Activated CD4-positive, alpha-beta T cell treated with anti-CD3 and anti-CD28 coated beads, Interleukin-2, amount 50 U/mL, for 1 hour (primary cell): ENCODE results near the gene CELF1.
"Not testable (repeated sequence)": the region's sequence is repeated elsewhere in the genome, so short reads cannot be mapped to it uniquely, and the experiment has no call there.

Source experiments
- DNase-seq: peaks from one replicate; pipeline ENCODE4 v3.0.0-alpha.2; 2020

The CELF1 gene

DNA sequence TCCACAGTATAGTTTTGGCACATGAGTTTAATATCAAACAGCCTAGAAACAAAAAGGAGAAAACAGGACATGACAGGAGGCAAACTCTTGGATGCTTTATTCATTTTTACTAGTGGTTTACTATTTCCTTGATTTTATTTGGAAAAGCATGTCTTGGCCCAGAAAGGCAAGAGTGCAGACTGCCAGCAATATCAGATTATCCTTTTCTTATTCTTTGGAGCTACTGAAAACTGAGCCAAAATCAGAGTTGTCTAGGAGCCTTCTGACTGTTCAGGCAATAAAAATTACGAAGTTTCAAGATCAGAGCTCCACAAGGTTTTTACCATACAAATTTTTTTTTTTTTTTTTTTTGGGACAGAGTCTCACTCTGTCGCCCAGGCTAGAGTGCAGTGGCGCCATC is 16.0 kb downstream of the CELF1 start:
- DNase-seq = no peak

DNA sequence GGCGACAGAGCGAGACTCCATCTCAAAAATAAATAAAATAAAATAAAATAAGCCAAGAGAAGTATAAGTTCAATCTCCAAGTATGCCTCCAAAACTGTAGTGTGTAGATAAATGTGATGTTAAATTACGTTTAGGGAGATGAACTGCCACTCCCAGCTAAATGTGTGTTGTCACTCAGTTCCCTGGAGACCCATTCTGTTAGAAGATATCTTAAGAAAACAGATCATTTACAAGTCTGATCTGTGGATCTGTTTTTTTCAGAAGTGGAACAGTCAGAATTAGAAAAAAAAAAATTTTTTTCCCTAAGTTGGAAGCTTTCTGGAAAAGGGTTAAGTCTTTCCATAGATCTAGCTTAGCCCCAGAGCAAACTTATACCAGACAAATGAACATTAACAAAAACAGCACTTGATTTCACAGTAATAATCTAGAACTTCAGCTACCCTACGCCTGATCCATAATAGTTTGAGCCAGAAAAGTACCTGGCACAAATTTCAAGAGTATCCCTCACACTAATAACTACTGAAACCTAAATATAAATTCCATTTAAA is 18.2 kb downstream of the CELF1 start:
- DNase-seq = no peak

DNA sequence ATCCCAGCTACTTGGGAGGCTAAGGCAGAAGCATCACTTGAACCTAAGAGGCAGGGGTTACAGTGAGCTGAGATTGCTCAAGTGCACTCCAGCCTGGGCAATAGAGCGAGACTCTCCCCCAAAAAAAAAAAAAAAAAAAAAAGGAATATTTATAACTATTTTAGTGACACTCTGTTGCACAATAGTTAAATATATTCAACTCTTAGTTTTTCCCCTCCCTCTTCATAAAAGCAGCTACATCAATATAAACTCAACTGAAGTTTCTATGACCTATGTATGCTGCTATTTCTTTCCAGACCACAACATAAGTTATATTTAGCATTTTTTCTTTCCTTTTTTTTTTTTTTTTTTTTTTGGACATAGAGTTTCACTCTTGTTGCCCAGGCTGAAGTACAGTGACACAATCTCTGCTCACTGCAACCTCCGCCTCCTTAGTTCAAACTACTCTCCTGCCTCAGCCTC is 19.2 kb downstream of the CELF1 start:
- no peak for DNase-seq

DNA sequence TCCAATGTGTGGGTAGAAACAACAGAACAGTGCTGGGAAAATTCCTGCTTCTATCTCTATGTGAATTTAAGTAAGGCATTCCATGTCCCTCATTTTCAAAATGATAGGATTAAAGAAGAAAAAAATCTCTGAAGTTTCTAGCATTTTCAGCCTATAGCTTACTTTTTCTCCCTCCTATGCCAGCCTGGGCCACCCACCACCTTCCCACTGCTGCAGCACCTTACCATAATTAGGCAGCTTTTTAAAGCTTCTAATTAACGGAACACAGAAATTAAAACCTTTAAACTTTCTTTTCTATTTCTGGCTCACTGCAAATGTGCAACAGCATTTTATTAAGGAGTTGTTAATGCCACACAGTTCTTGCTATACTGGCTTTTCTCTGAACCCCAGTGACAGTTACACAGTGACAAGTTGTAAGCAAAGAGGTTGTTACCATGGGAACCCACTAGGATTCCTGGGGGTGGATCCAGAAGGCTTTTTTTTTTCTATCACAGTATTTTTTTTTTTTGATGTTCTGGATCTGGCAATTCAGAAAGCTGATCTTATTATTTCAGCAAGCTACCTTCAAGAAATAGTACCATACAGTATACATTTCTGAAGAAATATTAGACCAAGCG is 20.2 kb downstream of the CELF1 start:
- DNase-seq = no peak

DNA sequence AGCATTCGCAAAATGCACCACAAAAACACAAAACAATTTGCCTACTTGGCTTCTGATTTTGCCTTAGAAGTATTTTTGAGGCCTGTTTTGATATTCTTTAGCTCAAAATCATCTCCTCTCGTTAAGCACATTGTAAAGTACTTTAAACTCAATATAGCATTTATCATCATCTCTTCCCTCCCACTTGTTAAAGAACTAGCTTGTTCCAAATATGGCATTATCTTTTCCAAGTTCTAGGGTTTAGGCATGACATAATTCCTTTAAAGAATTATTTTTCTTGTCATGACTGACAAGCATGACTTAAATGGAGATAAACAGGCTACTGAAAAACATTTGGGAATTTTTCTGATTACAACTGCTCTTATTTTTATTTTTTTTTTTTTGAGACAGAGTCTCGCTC is 21.3 kb downstream of the CELF1 start:
- DNase-seq = no peak

DNA sequence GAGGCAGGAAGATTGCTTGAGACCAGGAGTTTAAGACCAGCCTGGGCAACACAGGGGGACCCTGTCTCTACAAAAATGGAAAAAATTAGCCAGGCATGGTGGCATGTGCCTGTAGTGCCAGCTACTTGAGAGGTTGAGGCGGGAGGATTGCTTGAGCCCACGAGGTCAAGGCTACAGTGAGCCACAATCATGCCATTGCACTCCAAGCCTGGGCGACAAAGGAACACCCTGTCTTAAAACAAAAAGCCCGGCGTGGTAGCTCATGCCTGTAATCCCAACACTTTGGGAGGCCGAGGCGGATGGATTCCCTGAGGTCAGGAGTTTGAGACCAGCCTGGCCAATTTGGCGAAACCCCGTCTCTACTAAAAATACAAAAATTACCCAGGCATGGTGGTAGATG is 22.2 kb downstream of the CELF1 start:
- not testable (repeated sequence) for DNase-seq

DNA sequence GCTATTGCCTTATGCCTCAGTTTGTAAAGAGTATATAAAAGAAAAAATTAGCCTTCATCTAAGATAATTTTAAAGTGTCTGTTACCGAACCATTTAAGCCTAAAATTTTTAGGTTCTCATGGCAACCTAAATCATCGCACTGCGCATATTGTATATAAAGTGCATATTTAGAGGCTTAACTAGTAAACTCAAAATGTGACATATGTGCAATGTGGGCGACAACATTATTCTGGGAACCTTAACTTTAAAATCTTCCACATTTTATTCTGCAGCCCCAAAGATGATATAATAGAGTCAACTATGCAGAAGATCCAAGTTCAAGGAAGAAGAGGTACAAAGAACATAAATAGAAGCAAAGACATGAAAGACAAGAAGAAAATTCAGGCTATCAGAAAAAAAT is 23.0 kb downstream of the CELF1 start:
- no peak for DNase-seq

DNA sequence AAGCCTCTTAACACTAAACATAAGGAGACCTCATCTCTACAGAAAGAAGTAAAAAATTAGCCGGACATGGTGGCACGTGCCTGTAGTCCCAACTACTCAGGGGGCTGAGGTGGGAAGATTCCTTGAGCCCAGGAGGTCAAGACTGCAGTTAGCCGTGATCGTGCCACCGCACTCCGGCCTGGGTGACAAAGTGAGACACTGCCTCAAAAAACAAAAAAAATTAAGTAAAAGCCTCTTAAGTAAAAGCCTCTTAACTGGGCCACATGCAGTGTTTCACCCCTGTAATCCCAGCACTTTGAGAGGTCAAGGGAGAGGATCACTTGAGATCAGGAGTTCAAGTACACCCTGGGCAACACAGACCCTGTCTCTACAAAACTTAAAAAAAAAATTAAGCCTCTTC is 25.7 kb downstream of the CELF1 start:
- DNase-seq = no peak

DNA sequence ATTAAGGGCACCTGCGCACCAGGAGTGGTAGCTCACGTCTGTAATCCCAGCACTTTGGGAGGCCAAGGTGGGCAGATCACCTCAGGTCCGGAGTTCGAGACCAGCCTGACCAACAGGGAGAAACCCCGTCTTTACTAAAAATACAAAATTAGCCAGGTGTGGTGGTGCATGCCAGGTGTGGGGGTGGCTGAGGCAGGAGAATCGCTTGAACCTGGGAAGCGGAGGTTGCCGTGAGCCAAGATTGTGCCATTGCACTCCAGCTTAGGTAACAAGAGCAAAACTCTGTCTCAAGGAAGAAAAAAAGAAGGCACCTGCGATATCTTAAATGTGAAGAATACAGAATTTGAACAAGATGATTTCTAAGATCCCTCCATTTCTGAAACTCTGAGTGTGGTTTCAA is 26.9 kb downstream of the CELF1 start:
- not testable (repeated sequence) for DNase-seq

DNA sequence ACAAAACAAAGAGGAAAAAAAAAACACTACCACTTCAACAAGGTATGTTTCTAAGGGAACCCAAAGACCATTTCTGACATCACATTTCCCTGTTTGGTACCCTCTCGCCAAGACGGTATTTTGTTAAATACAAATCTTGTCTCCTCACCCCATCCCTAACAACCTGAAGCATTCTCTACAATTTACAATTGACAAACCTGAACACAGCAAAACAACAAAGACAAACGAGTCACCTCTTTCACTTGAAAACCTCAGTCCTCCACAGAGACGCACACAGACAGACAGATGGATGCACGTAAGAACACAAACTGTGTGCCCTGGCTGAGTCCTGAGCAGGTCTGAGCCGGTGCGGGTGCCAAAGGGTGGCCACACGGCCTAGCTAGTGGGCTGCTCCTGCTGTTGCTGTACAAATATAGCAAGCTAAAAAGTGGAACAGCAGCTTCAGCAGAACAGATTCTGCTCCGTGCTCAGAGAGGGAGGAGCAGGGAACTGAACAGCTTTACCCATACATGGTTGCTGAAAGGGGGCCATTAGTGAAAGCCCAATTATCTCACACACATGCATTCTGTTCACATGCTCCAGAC is 28.5 kb downstream of the CELF1 start:
- peak; percentile 36 for DNase-seq

DNA sequence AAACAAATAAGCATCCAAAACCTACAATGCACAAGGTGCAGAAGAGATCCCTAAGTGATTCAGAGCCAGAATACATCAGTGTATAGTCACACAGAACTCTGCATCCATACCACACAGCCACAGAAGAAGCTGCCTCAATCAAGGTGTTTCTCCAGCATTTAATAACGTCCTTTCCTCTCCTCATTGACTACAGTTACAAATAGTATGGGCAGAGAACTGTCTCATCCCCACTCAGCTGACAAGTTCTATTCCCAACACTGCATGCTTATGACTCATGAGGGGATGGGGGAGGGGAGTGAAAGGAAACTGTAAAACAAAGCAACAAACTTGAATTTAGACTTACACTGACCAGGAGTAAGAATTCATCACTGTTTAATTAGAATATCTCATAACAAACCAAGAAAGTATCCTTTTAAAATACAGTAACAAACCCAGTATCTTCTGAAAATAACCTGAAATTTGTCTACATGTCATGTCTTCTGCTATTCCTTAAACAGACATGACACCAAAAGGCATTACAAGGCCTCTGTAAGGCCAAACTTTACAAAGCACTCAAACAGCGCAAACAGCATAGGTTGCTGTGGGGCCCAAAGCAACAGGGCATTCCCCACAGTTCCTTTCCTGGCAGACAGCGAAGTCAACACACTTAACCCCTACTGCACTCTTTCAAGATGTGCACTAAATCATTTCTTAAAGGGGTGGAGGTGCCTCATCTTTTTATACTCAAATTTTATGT is 29.3 kb downstream of the CELF1 start:
- DNase-seq = peak; percentile 44

DNA sequence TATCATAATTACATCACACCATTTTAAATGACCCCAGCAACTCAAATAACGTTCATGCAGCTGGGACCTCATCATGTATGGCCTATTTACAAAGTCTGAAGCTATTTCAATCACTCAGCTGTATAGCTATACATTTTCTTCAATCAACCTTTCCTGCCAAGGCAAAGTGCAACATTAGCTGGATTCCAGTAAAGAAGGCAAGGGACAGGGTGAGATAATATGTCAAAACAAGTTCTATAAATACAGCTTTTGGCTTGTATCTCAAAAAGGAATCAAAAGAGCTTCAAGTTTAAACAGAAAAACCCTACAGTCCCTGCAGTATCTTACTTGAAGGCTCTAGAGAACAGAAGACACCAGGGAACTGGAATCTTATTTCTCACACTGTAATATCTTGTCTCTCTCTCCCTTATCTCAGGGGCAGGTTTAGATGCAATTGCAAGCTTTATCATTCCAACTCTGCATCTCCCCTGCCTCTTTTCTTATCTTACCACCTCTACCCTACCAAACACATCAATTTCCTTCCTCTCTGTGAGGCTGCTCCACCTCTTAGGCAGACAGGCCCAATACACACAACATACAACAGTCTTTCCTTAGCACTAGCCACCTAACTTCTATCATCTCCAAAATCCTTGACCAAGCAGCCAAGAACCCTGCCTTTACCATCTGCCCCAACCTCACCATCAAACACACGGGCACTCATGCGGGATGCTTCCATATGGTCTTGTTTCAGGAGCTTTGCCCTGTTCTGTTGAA is 34.5 kb downstream of the CELF1 start:
- DNase-seq = no peak

DNA sequence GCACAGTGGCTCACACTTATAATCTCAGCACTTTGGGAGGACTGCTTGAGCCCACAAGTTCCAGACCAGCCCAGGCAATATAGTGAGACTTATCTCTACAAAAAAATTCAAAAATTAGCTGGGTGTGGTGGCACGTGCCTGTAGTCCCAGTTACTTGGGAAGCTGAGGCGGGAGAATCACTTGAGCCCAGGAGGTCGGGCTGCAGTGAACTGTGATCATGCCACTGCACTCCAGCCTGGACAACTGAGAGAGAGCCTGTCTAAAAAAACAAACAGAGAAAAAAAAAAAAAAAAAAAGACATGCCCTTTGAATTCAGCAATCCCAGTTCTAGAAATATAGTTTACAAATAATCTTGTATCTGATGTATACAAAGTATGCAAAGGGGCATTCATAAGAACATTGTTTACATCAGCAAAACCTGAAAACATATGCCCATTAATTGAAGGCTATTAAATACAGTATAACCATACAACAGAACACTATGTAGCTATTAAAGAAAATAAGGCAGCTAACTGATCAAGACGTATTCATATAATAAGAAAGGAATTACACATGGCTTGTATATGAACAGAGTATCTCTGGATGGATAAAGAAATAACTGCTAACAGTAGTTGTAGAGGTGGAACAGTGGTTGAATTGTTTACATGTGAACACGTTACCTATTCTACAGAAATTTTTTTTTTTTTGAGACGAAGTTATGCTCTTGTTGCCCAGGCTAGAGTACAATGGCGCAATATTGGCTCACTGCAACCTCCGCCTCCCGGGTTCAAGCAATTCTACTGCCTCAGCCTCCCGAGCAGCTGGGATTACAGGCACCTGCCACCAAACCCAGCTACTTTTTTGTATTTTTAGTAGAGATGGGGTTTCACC is 35.7 kb downstream of the CELF1 start:
- DNase-seq = no peak

DNA sequence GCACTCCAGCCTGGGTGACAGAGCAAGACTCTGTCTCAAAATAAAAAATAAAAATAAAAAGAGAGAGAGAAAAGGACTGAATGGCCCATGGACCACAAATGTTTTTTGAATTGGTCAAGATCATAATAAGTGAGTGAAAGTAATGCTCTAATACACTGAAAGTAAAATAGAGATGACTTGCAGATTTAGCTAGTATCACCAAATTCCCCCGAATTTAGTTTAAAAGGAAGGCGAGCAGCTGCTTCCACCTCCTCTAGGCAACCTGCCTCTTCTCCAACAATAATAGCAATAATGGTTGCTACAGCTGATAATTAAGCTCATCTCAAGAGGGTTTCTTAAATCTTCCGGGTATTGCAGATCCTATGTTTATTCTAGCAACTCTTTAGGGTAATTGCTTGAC is 36.8 kb downstream of the CELF1 start:
- DNase-seq = no peak

DNA sequence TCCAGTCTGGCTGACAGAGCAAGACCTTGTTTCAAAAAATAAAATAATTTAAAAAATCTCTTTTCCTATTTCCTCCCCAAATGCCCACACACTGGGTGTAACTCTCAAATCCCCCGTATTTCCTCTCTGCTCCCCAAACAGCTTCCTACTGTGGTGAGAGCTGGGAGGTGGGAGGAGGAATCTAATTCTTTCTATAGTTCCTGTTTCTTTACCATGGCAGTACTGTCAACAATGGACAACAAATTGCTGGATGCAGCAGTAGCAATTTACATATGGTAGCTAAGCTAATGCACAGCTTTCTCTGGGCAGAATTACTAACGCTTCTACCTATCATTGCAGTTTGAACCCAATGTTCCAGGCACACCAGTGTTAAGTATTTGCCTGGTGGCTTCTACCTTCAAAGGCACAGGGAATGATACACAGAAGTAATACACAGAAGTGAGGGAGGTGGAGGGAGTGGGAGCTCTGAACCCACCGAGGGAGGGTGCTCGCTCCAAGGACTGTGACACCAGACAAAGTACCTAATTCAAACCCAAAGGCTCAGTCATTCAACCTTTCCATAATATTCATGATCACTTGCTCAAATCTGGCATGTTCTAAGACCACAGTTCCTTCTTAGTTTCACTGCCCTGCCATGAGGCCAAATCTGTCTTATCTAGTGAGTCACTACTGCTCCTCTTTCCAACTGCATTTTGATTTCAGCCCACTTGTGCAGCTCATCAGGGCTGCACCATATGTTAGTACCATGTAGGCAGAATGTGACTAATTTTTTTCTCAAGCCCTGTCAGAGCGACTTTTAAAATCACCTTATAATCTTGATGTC is 37.9 kb downstream of the CELF1 start:
- no peak for DNase-seq

DNA sequence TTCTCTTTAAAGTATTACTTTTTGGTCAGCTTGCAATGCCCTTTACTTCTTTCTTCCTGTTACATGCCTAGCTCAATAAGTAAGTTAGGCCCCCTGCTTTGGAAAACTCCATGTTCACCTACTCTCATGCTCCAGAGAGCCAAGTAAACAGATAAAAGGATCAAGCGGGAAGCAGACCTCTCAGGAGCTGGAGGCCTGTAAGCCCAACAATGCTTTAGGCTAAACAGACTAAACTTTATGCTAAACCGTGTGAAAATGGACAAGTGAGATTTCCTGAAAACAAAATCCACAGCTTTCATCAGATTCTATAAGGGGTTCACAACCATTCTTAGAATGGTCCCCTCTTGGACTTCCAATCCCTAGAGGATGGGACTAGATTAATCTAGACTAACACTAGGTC is 40.2 kb downstream of the CELF1 start:
- DNase-seq = no peak

DNA sequence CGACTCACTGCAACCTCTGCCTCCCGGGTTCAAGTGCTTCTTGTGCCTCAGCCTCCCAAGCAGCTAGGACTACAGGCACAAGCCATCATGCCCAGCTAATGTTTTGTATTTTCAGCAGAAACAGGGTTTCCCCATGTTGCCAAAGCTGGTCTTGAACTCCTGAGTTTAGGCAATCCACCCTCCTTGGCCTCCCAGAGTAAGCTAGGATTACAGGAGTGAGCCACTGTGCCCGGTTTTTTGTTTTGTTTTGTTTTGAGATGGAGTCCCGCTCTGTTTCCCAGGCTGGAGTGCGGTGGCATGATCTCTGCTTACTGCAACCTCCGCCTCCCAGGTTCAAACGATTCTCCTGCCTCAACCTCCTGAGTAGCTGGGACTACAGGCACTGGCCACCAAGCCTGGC is 41.0 kb downstream of the CELF1 start:
- no peak for DNase-seq

DNA sequence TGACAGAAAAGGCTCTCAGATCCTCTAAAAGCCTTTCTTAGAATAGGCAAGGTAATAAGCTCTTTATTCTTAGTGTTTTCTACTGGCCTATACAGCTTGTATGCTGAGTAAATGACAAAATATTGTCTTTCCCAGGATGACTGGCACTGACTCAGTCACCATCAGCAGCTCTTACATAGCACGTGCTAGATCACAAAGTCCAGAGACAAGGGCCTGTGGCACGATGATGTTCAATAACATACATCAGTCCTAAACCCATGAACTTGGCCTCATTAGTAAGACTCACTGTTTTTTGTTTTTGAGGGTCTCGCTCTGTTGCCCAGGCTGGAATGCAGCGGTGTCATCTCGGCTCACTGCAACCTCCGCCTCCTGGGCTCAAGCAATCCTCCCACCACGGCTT is 42.7 kb downstream of the CELF1 start:
- no peak for DNase-seq

DNA sequence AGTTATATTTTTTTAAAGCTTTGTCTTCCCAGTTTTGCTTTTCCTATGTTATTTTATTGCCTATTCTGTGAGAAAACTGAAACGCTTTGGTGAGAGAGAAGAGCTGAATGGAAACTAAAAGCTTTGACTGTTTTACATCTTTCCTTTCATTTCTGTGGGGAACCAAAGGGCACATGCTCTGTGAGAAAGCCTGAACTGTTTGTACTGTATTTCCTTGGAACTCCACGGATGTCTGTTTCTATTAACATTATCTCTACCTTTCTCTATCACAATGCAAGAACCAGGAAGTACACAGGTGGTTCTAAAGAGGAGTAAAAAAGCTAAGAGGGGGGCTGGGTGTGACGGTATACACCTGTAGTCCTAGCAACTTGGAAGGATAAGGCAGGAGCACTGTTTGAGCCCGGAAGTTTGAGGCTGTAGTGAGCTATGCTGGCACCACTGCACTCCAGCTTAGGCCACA is 43.8 kb downstream of the CELF1 start:
- no peak for DNase-seq

DNA sequence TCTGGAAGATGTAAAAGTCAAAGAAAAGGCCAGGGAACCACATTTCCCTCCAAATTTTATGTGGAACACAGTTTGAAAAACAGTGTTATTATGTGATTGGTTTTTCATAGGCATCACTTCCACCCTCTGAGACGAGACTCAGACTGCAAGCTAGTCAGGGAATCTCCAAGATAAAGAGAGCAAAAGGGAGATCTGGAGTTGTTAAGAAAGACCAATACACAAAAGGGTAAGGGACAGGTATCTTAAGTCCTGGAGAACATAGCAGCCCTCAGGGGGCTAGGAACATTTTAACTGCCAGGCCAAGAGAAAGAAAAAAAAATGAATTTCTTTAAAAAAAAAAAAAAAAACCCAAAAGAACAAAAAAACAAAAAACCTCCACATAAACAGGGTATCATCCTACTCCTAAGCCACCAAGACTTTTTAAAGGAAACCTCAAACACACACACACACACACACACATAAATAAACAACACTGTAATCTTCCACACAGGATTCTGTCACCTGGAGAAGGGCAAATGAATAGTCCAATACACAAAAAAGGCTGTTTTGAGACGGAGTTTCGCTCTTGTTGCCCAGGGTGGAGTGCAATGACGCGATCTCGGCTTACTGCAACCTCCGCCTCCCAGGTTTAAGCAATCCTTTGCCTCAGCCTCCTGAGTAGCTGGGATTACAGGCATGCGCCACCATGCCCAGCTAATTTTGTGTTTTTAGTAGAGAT is 44.5 kb downstream of the CELF1 start:
- no peak for DNase-seq
